K562 treated with DMSO at 1 percent for 24 hours (cell line): ENCODE data around the gene PHIP. TPM values are rescaled to one million over a fixed set of nuclear protein-coding genes. Genes with fewer than 3 reads are reported as not detected.

ENCODE experiments used
- total RNA-seq: library from RNA; unstranded; fragments of 300-600 nt; gene quantifications from 2 replicates; pipeline ENCODE4 v1.2.3, GENCODE V29; 2022; ENCODE audit warnings: low read depth; ENCODE audit not compliant: insufficient read depth

The PHIP gene
- 7.5 and 9.5 TPM in 2 replicates for total RNA-seq

GRCh38 chr6:79078075-79078969, at the start of gene PHIP:
TSS of gene PHIP (minus strand) at chr6:79078254. CDS start at chr6:79078068, 186 bp downstream.

Other genes with a start within 250 kb of the PHIP start
- gene IRAK1BP1, start 210.7 kb downstream of the PHIP start, total RNA-seq: 0.51 and 0.63 TPM in 2 replicates
- gene HMGN3, start 156.4 kb upstream of the PHIP start, total RNA-seq: 47.5 and 62.1 TPM in 2 replicates